Upper lobe of left lung (tissue), 4 donors: Measurements from ENCODE around the gene CCNQ.

Source experiments
- POLR2A ChIP-seq, 4 donors: fragments of 450-650 bp; IDR thresholded peaks; one replicate each; pipeline ENCODE4 v1.5.1; 2016 to 2017; ENCODE audit warnings: antibody characterized with exemption in 4 of 4, mild to moderate bottlenecking in 2 of 4
- TF ChIP-seq, protein P1 (sequence below), 6 experiments: fragments of 450-650 bp in 4 of 6; fragments of 200-600 bp in 2 of 6; sonication (generic) in 2 of 6; IDR thresholded peaks; one replicate each; pipeline ENCODE4 v1.5.1; 2016 to 2019; ENCODE audit warnings: antibody characterized with exemption in 6 of 6

GRCh38 chrX:153622661-153623309 lies 23.8 kb upstream of the CCNQ start:
- TF ChIP-seq POLR2A (IDR thresholded peaks at IDR 0.05) = no peak
- TF ChIP-seq, protein P1, sequence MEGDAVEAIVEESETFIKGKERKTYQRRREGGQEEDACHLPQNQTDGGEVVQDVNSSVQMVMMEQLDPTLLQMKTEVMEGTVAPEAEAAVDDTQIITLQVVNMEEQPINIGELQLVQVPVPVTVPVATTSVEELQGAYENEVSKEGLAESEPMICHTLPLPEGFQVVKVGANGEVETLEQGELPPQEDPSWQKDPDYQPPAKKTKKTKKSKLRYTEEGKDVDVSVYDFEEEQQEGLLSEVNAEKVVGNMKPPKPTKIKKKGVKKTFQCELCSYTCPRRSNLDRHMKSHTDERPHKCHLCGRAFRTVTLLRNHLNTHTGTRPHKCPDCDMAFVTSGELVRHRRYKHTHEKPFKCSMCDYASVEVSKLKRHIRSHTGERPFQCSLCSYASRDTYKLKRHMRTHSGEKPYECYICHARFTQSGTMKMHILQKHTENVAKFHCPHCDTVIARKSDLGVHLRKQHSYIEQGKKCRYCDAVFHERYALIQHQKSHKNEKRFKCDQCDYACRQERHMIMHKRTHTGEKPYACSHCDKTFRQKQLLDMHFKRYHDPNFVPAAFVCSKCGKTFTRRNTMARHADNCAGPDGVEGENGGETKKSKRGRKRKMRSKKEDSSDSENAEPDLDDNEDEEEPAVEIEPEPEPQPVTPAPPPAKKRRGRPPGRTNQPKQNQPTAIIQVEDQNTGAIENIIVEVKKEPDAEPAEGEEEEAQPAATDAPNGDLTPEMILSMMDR (IDR thresholded peaks at IDR 0.05) = no peak
